Coronary artery (tissue), 2 donors: ENCODE measurements around the gene WDR91.
A peak's percentile ranks its signal among the peaks of the same experiment; 100 is the strongest.

Experiments
- DNase-seq: peaks from one replicate; pipeline ENCODE4 v3.0.0-alpha.2; 2017; ENCODE audit warnings: low spot score
- H3K27ac ChIP-seq, 2 donors: fragments of 200-600 bp; sonication (generic); one replicate each; pipeline ENCODE4 v1.5.1; 2016 to 2019
- H3K4me3 ChIP-seq: fragments of 200-600 bp; sonication (generic); 2 replicates; pipeline ENCODE4 v1.5.1; 2016; ENCODE audit warnings: mild to moderate bottlenecking, moderate library complexity
- CTCF ChIP-seq: fragments of 200-600 bp; sonication (generic); IDR thresholded peaks from one replicate; pipeline ENCODE4 v1.5.1; 2019; ENCODE audit warnings: antibody characterized with exemption

WDR91 gene

GRCh38 chr7:135160098-135160857 lies 51.0 kb downstream of the WDR91 start:
- peak overlapping the region; percentile 39 to 74 for H3K27ac ChIP-seq
- DNase-seq, result no peak
- no peak overlapping the region for H3K4me3 ChIP-seq
- TF ChIP-seq CTCF, result no peak

- peak overlapping the region; percentile 54 to 63 for H3K27ac ChIP-seq
- no peak overlapping the region for H3K4me3 ChIP-seq
- no peak for DNase-seq
- TF ChIP-seq CTCF, result no peak
Measured at GRCh38 chr7:135159359-135160085, 51.8 kb downstream of the WDR91 start.

GRCh38 chr7:135158874-135159273 lies 52.5 kb downstream of the WDR91 start:
- Histone ChIP-seq H3K27ac (peak overlapping the region; percentile 54 to 59), H3K4me3 (no peak overlapping the region)
- DNase-seq, result no peak
- no peak for TF ChIP-seq CTCF

- TF ChIP-seq CTCF, result no peak
- Histone ChIP-seq H3K4me3 (no peak overlapping the region), H3K27ac (peak overlapping the region in 1 of 2 donors; percentile 59)
- DNase-seq, result no peak
Measured at GRCh38 chr7:135158141-135158655, 53.1 kb downstream of the WDR91 start.

GRCh38 chr7:135156290-135156689 lies 55.0 kb downstream of the WDR91 start:
- no peak for DNase-seq
- H3K27ac ChIP-seq, result no peak overlapping the region
- TF ChIP-seq CTCF, result no peak
- no peak overlapping the region for H3K4me3 ChIP-seq

- DNase-seq, result no peak
- no peak overlapping the region for H3K27ac ChIP-seq
Measured at GRCh38 chr7:135154734-135155133, 56.6 kb downstream of the WDR91 start.

More at GRCh38 chr7:135154734-135155133, 56.6 kb downstream of the WDR91 start:
- no peak overlapping the region for H3K4me3 ChIP-seq
- TF ChIP-seq CTCF, result no peak
